Activated naive CD8-positive, alpha-beta T cell (primary cell): ENCODE measurements around the gene MAD1L1.

Source experiments
- H3K27ac Mint-ChIP-seq: one replicate; pipeline ENCODE4 v1.8.0; 2021; ENCODE audit warnings: mixed read lengths
- H3K27me3 Mint-ChIP-seq: one replicate; pipeline ENCODE4 v1.8.0; 2021; ENCODE audit warnings: mixed read lengths
- H3K36me3 Mint-ChIP-seq: one replicate; pipeline ENCODE4 v1.8.0; 2021; ENCODE audit warnings: mixed read lengths
- H3K4me1 Mint-ChIP-seq: one replicate; pipeline ENCODE4 v1.8.0; 2021; ENCODE audit warnings: low read depth, mixed read lengths
- H3K4me3 Mint-ChIP-seq: one replicate; pipeline ENCODE4 v1.8.0; 2021; ENCODE audit warnings: mild to moderate bottlenecking, mixed read lengths
- H3K9me3 Mint-ChIP-seq: one replicate; pipeline ENCODE4 v1.8.0; 2021; ENCODE audit warnings: low read depth, mixed read lengths

MAD1L1 gene

DNA sequence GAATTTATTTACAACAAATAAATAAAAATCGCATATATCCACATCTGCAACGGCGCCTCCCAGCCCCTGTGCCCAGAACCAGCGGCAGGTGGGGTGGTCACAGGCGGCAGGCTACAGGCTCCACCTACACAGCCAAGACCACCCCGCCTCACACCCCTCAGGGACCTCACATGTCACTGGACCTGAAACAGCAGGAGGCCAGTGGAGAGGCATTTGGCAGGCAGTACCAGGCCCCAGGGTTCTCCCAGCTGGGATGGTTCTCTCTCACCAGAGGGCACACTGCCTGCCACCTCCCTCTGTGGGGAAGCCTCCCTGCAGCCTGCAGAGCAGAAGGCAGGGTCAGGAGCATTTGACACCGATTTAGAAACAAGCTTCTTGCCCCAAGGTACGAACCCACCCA is 81.5 kb downstream of the MAD1L1 start:
- no peaks in the 10 kb centered on the region for H3K9me3 Mint-ChIP-seq
- H3K27me3 Mint-ChIP-seq: no peaks in the 10 kb centered on the region
- H3K27ac Mint-ChIP-seq: no peak overlapping the region
- H3K36me3 Mint-ChIP-seq: peaks cover 5% of the 10 kb centered on the region
- H3K4me1 Mint-ChIP-seq: no peaks in the 10 kb centered on the region
- H3K4me3 Mint-ChIP-seq: no peak overlapping the region

DNA sequence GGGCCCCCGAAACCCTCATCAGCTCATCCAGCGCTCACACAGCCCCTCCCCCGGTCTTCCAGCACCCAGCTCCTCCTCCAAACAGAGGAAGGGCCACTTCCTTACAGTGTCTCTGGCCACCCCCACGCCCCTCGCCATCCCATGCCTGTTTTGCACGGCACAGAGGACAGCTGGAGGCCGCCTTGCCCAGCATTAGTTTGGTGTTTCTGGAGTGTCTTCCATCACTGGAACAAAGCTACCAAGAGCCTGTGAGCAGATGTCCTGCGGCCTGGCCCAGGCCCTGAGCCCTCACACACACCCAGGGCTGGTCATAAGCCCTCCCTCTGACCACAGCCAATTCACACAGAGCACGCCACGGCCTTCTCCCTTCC is 82.3 kb downstream of the MAD1L1 start:
- Mint-ChIP-seq H3K4me3 (no peak overlapping the region), H3K27me3 (no peaks in the 10 kb centered on the region), H3K36me3 (peaks cover 7% of the 10 kb centered on the region), H3K9me3 (no peaks in the 10 kb centered on the region), H3K27ac (no peak overlapping the region), H3K4me1 (no peaks in the 10 kb centered on the region)

- Mint-ChIP-seq H3K27ac (no peak overlapping the region), H3K36me3 (peaks cover 4% of the 10 kb centered on the region), H3K9me3 (no peaks in the 10 kb centered on the region), H3K27me3 (no peaks in the 10 kb centered on the region), H3K4me1 (no peaks in the 10 kb centered on the region), H3K4me3 (no peak overlapping the region)
Measured at GRCh38 chr7:2149672-2150444, 82.9 kb downstream of the MAD1L1 start.

DNA sequence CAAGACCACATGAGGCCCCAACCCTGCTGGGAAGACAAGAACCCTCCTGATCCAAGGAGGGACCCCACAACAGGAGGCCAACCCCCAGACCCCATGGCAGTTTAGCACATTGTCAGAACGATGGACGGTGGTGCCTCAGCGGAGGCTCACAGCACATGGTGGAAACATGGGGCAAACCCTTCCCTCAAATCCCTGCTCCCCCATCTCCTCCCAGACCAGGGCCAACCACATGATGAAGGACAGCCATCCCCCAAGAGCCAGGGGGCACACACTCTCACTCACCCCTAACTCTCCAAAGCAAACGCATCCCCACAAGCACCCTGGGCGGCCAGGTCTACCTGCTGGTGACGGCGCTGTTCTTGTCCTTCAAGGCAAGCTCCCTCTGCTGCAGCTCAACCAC is 83.9 kb downstream of the MAD1L1 start:
- peaks cover 4% of the 10 kb centered on the region for H3K36me3 Mint-ChIP-seq
- H3K4me1 Mint-ChIP-seq: no peaks in the 10 kb centered on the region
- H3K27ac Mint-ChIP-seq: no peak overlapping the region
- no peaks in the 10 kb centered on the region for H3K27me3 Mint-ChIP-seq
- no peaks in the 10 kb centered on the region for H3K9me3 Mint-ChIP-seq
- H3K4me3 Mint-ChIP-seq: no peak overlapping the region

DNA sequence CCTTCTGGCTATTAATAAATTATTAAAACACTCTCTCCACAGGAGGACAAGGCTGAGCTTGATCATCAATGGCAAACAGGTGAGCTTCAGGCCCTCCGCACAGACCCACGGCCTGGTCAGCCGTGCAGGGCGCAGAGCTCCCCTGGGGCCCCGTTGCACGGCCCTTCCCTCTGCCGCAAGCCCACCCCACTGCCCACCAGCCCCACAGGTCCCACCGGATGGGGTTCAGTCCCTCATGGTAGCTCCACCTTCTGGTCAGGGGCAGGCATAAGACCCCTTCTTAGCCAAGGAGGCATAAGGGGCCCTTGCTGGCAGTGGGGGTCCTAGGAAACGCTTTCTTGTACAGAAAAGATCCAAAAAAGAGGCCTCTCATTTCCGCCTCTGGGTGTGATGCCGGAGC is 84.6 kb downstream of the MAD1L1 start:
- no peak overlapping the region for H3K27ac Mint-ChIP-seq
- H3K4me1 Mint-ChIP-seq: no peaks in the 10 kb centered on the region
- H3K9me3 Mint-ChIP-seq: no peaks in the 10 kb centered on the region
- H3K4me3 Mint-ChIP-seq: no peak overlapping the region
- peaks cover 3% of the 10 kb centered on the region for H3K36me3 Mint-ChIP-seq
- H3K27me3 Mint-ChIP-seq: no peaks in the 10 kb centered on the region

- Mint-ChIP-seq H3K4me3 (no peak overlapping the region), H3K27ac (no peak overlapping the region), H3K36me3 (peaks cover 2% of the 10 kb centered on the region)
Measured at GRCh38 chr7:2146676-2147472, 85.9 kb downstream of the MAD1L1 start.

DNA sequence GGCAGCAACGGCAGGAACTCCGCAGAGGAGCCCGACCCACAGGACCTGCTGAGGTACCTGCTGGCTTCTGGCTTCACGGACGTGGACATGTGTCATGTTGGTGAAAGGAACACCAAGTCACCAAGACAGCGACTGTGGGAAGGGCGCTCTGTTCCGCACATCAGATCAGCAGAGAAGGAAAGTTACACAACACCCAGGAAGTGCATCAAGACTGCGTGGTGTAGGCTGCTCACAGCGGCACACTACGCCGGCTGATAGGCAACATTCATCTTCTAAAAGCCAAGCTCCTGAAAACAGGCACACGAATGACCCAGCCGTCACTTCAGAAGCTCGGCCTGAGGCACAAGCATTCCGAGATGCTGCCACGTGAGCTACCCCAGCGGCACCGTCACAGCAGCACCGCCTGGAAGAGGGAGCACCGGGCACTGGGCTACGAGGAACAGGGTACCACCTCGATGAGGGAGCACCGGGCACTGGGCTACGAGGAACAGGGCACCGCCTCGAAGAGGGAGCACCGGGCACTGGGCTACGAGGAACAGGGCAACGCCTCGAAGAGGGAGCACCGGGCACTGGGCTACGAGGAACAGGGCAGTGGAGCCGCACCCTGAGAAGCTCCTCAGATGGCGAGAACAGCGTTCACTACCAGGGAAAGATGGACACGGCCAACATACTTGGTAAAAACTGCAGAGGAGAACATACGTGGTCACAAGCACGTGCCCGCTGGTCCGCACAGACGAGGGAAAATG is 86.7 kb downstream of the MAD1L1 start:
- Mint-ChIP-seq H3K36me3 (peaks cover 2% of the 10 kb centered on the region), H3K27me3 (no peaks in the 10 kb centered on the region), H3K4me3 (no peak overlapping the region), H3K9me3 (no peaks in the 10 kb centered on the region), H3K27ac (no peak overlapping the region), H3K4me1 (no peaks in the 10 kb centered on the region)

More at GRCh38 chr7:2146676-2147472, 85.9 kb downstream of the MAD1L1 start:
- Mint-ChIP-seq H3K9me3 (no peaks in the 10 kb centered on the region), H3K4me1 (no peaks in the 10 kb centered on the region), H3K27me3 (no peaks in the 10 kb centered on the region)

GRCh38 chr7:2144926-2145325 is 87.8 kb downstream of the MAD1L1 start:
- no peak overlapping the region for H3K27ac Mint-ChIP-seq
- no peaks in the 10 kb centered on the region for H3K9me3 Mint-ChIP-seq
- peaks cover 2% of the 10 kb centered on the region for H3K36me3 Mint-ChIP-seq
- no peaks in the 10 kb centered on the region for H3K27me3 Mint-ChIP-seq
- H3K4me1 Mint-ChIP-seq: peaks cover 1% of the 10 kb centered on the region
- H3K4me3 Mint-ChIP-seq: no peak overlapping the region

DNA sequence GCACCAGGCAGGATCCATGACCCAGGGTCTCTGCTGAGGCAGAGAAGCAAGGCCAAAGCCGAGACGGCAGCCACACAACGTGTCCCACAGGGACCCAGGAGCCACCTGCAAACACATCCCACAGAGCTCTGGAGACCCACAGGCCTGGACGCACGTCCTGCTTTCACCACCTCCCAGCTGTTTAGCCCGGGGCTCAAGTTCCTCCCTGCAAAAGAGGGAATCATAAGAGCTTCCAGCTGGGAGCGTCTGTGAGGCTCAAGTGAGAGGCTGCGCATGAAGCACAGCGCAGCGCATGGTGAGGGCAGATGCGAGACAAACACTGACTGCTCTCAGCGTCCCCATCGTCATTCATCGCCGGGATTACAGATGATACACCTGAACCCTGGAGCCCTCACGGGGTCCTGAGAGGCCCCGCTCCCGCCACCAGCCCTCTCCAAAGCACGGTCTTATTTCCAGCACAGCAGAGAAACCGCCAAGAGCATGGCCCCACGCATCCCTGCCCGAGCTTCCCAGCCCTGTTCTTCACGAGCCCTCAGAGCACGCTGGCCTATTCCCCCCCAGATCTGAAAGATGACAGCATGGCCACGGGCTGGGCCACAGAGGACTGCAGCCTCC is 88.7 kb downstream of the MAD1L1 start:
- Mint-ChIP-seq H3K4me3 (no peak overlapping the region), H3K27ac (no peak overlapping the region), H3K4me1 (peaks cover 1% of the 10 kb centered on the region), H3K9me3 (no peaks in the 10 kb centered on the region), H3K27me3 (no peaks in the 10 kb centered on the region), H3K36me3 (peaks cover 2% of the 10 kb centered on the region)

GRCh38 chr7:2143450-2143849 is 89.3 kb downstream of the MAD1L1 start:
- no peaks in the 10 kb centered on the region for H3K27me3 Mint-ChIP-seq
- no peak overlapping the region for H3K4me3 Mint-ChIP-seq
- H3K27ac Mint-ChIP-seq: no peak overlapping the region
- H3K9me3 Mint-ChIP-seq: no peaks in the 10 kb centered on the region
- peaks cover 3% of the 10 kb centered on the region for H3K4me1 Mint-ChIP-seq
- H3K36me3 Mint-ChIP-seq: peaks cover 2% of the 10 kb centered on the region

GRCh38 chr7:2142386-2142785 is 90.4 kb downstream of the MAD1L1 start:
- Mint-ChIP-seq H3K4me1 (peaks cover 11% of the 10 kb centered on the region), H3K36me3 (peaks cover 2% of the 10 kb centered on the region), H3K27me3 (no peaks in the 10 kb centered on the region), H3K9me3 (no peaks in the 10 kb centered on the region), H3K27ac (no peak overlapping the region), H3K4me3 (no peak overlapping the region)

- Mint-ChIP-seq H3K9me3 (no peaks in the 10 kb centered on the region), H3K27me3 (no peaks in the 10 kb centered on the region), H3K36me3 (peaks cover 2% of the 10 kb centered on the region), H3K4me3 (no peak overlapping the region), H3K27ac (no peak overlapping the region), H3K4me1 (peaks cover 11% of the 10 kb centered on the region)
Measured at GRCh38 chr7:2141651-2142050, 91.1 kb downstream of the MAD1L1 start.

- peaks cover 11% of the 10 kb centered on the region for H3K4me1 Mint-ChIP-seq
- no peaks in the 10 kb centered on the region for H3K9me3 Mint-ChIP-seq
- H3K27ac Mint-ChIP-seq: no peak overlapping the region
- no peaks in the 10 kb centered on the region for H3K27me3 Mint-ChIP-seq
- peaks cover 2% of the 10 kb centered on the region for H3K36me3 Mint-ChIP-seq
- no peak overlapping the region for H3K4me3 Mint-ChIP-seq
Measured at GRCh38 chr7:2141021-2141410, 91.7 kb downstream of the MAD1L1 start.

- H3K4me3 Mint-ChIP-seq: no peak overlapping the region
- no peaks in the 10 kb centered on the region for H3K27me3 Mint-ChIP-seq
- no peaks in the 10 kb centered on the region for H3K9me3 Mint-ChIP-seq
- H3K27ac Mint-ChIP-seq: no peak overlapping the region
- peaks cover 11% of the 10 kb centered on the region for H3K4me1 Mint-ChIP-seq
- peaks cover 2% of the 10 kb centered on the region for H3K36me3 Mint-ChIP-seq
Measured at GRCh38 chr7:2140216-2141020, 92.3 kb downstream of the MAD1L1 start.
